H1 (cell line): Measurements from ENCODE around the gene DBNL. TPM values are rescaled to one million over a fixed set of nuclear protein-coding genes. Genes with fewer than 3 reads are reported as not detected.

Source experiments
- CTCF ChIA-PET: fragments of 300-600 bp; sonication (Branson Sonifier 250); formaldehyde crosslinking; loops from one replicate; lab custom pipeline; 2021; ENCODE audit not compliant: partially characterized antibody; lab: Charles Lee
- POLR2A ChIA-PET: fragments of 300-600 bp; sonication (Branson Sonifier 250); formaldehyde crosslinking; loops from one replicate; lab custom pipeline; 2021; ENCODE audit warnings: inconsistent platforms; ENCODE audit not compliant: partially characterized antibody; lab: Charles Lee
- DNase-seq, 2 experiments: peaks; one replicate each; pipeline versions ENCODE4 v3.0.0 to v3.0.0-alpha.2; 2010 to 2022; ENCODE audit warnings: low spot score in 2 of 2, low read depth in 1 of 2, mixed read lengths in 1 of 2
- FAIRE-seq: peaks from 2 replicates; lab custom pipeline; 2011; peaks lifted over from hg19 to GRCh38; lab: Jason Lieb, UNC
- H2AFZ ChIP-seq: 2 replicates; pipeline ENCODE4 v1.8.1; 2012; ENCODE audit warnings: low read length, inconsistent platforms
- H2AK5ac ChIP-seq: 2 replicates; pipeline ENCODE4 v1.6.1; 2013; ENCODE audit warnings: low read depth, low read length
- H2BK120ac ChIP-seq: replicated peaks from 2 replicates; pipeline ENCODE3; 2013; ENCODE audit warnings: low read depth, low read length, inconsistent platforms
- H2BK12ac ChIP-seq: 2 replicates; pipeline ENCODE4 v1.6.1; 2013; ENCODE audit warnings: low read depth, low read length
- H2BK15ac ChIP-seq: 2 replicates; pipeline ENCODE4 v1.6.1; 2013; ENCODE audit warnings: low read length
- H2BK20ac ChIP-seq: 2 replicates; pipeline ENCODE4 v1.6.1; 2013; ENCODE audit warnings: low read length
- H2BK5ac ChIP-seq: 2 replicates; pipeline ENCODE4 v1.6.1; 2013; ENCODE audit warnings: low read depth, low read length
- H3K14ac ChIP-seq: 2 replicates; pipeline ENCODE4 v1.6.1; 2013; ENCODE audit warnings: inconsistent platforms; ENCODE audit not compliant: insufficient read length
- H3K18ac ChIP-seq: 2 replicates; pipeline ENCODE4 v1.6.1; 2013; ENCODE audit warnings: low read length; ENCODE audit errors: extremely low read depth
- H3K23ac ChIP-seq: 2 replicates; pipeline ENCODE4 v1.6.1; 2013; ENCODE audit warnings: inconsistent platforms; ENCODE audit not compliant: insufficient read length
- H3K23me2 ChIP-seq: 2 replicates; pipeline ENCODE4 v1.6.1; 2013; ENCODE audit warnings: low read depth, low read length
- H3K27ac ChIP-seq: 2 replicates; pipeline ENCODE4 v1.6.1; 2011; ENCODE audit warnings: low read depth, low read length, inconsistent platforms
- H3K27me3 ChIP-seq, 4 experiments: replicated peaks in 1 of 4; 1 replicate in 1 of 4; 2 replicates in 3 of 4; pipeline versions ENCODE4 v1.6.1 to v1.8.1; 2011 to 2013; ENCODE audit warnings: low read length in 3 of 4, mild to moderate bottlenecking in 3 of 4, inconsistent platforms in 2 of 4, mixed read lengths in 2 of 4, moderate library complexity in 1 of 4; ENCODE audit not compliant: control insufficient read depth in 3 of 4, insufficient read depth in 3 of 4; ENCODE audit errors: extremely low read depth in 1 of 4
- H3K36me3 ChIP-seq, 4 experiments: 2 replicates each; pipeline versions ENCODE4 v1.6.1 to v1.8.1; 2011 to 2013; ENCODE audit warnings: mild to moderate bottlenecking in 4 of 4, low read length in 3 of 4, moderate library complexity in 2 of 4, control low read depth in 1 of 4, inconsistent platforms in 1 of 4; ENCODE audit not compliant: insufficient read depth in 4 of 4, control insufficient read depth in 2 of 4
- H3K4ac ChIP-seq: replicated peaks from 2 replicates; pipeline ENCODE3; 2013; ENCODE audit warnings: low read length, low read depth, mixed read lengths, inconsistent platforms; ENCODE audit not compliant: insufficient read length
- H3K4me1 ChIP-seq, 4 experiments: replicated peaks in 1 of 4; 1 replicate in 1 of 4; 2 replicates in 3 of 4; pipeline versions ENCODE4 v1.6.1 to v1.8.1; 2011 to 2013; ENCODE audit warnings: low read length in 3 of 4, inconsistent platforms in 2 of 4, mixed read lengths in 1 of 4; ENCODE audit not compliant: insufficient read depth in 4 of 4, control insufficient read depth in 3 of 4
- H3K4me2 ChIP-seq, 2 experiments: 2 replicates each; pipeline versions ENCODE4 v1.6.1 to v1.8.1; 2011 to 2013; ENCODE audit warnings: low read depth in 2 of 2, low read length in 2 of 2, control low read depth in 1 of 2, inconsistent platforms in 1 of 2, mild to moderate bottlenecking in 1 of 2; ENCODE audit not compliant: insufficient read depth in 1 of 2
- H3K4me3 ChIP-seq, 4 experiments: fragments of 200-600, 300-600 bp in 1 of 4; sonication (generic), shearing (Covaris generic), sonication (Bioruptor Twin) in 1 of 4; 2 replicates each; pipeline versions ENCODE4 v1.5.1 to v1.8.1; 2011 to 2016; ENCODE audit warnings: low read length in 4 of 4, low read depth in 3 of 4, control low read depth in 2 of 4, inconsistent platforms in 2 of 4, mild to moderate bottlenecking in 2 of 4, mixed read lengths in 1 of 4, moderate library complexity in 1 of 4; ENCODE audit not compliant: insufficient read depth in 2 of 4; ENCODE audit errors: extremely low read depth in 1 of 4
- H3K56ac ChIP-seq: replicated peaks from 2 replicates; pipeline ENCODE3; 2013; ENCODE audit warnings: low read depth, mild to moderate bottlenecking, mixed read lengths, low read length, inconsistent platforms; ENCODE audit not compliant: insufficient read length
- H3K79me1 ChIP-seq: 2 replicates; pipeline ENCODE4 v1.6.1; 2013; ENCODE audit warnings: low read depth, low read length, control low read depth
- H3K79me2 ChIP-seq, 2 experiments: 2 replicates each; pipeline versions ENCODE4 v1.6.1 to v1.8.1; 2012 to 2013; ENCODE audit warnings: low read length in 2 of 2, mild to moderate bottlenecking in 2 of 2, inconsistent platforms in 1 of 2; ENCODE audit not compliant: insufficient read depth in 2 of 2, control insufficient read depth in 1 of 2
- H3K9ac ChIP-seq, 4 experiments: replicated peaks in 1 of 4; 1 replicate in 1 of 4; 2 replicates in 3 of 4; pipeline versions ENCODE4 v1.6.1 to v1.8.1; 2011 to 2013; ENCODE audit warnings: low read depth in 3 of 4, low read length in 3 of 4, control low read depth in 2 of 4, mild to moderate bottlenecking in 2 of 4, moderate library complexity in 2 of 4, inconsistent platforms in 1 of 4; ENCODE audit errors: extremely low read depth in 1 of 4
- H3K9me3 ChIP-seq, 2 experiments: 2 replicates each; pipeline versions ENCODE4 v1.6.1 to v1.8.1; 2012 to 2013; ENCODE audit warnings: mild to moderate bottlenecking in 2 of 2, moderate library complexity in 2 of 2, control low read depth in 1 of 2, inconsistent platforms in 1 of 2, low read depth in 1 of 2, low read length in 1 of 2, mixed read lengths in 1 of 2; ENCODE audit not compliant: insufficient read depth in 2 of 2
- H4K20me1 ChIP-seq, 2 experiments: replicated peaks in 1 of 2; 2 replicates each; pipeline versions ENCODE3 to v1.8.1; 2011 to 2013; ENCODE audit warnings: inconsistent platforms in 2 of 2, low read length in 2 of 2, mild to moderate bottlenecking in 1 of 2; ENCODE audit not compliant: insufficient read depth in 2 of 2, control insufficient read depth in 1 of 2
- H4K5ac ChIP-seq: 2 replicates; pipeline ENCODE4 v1.6.1; 2013; ENCODE audit warnings: low read length, low read depth, mixed read lengths, inconsistent platforms; ENCODE audit not compliant: insufficient read length
- H4K8ac ChIP-seq: 2 replicates; pipeline ENCODE4 v1.8.0; 2013; ENCODE audit warnings: mild to moderate bottlenecking, moderate library complexity, low read length, inconsistent platforms; ENCODE audit not compliant: insufficient read depth; ENCODE audit errors: extremely low read depth
- H4K91ac ChIP-seq: replicated peaks from 2 replicates; pipeline ENCODE3; 2013; ENCODE audit warnings: low read length, mixed read lengths, inconsistent platforms; ENCODE audit not compliant: insufficient read length
- CHD1 ChIP-seq: IDR thresholded peaks from 2 replicates; pipeline ENCODE4 v1.6.1; 2012; ENCODE audit warnings: low read depth, low read length, improper control_type of control experiment
- GABPA ChIP-seq: IDR thresholded peaks from 2 replicates; pipeline ENCODE4 v1.6.1; 2011; ENCODE audit warnings: mild to moderate bottlenecking, low read length, moderate library complexity, borderline replicate concordance; ENCODE audit not compliant: insufficient read depth
- RAD21 ChIP-seq, 2 experiments: IDR thresholded peaks in 1 of 2; conservative IDR thresholded peaks in 1 of 2; 2 replicates each; pipeline ENCODE4 v1.6.1; 2011; ENCODE audit warnings: low read depth in 2 of 2, low read length in 2 of 2, improper control_type of control experiment in 1 of 2, inconsistent platforms in 1 of 2, mild to moderate bottlenecking in 1 of 2, moderate library complexity in 1 of 2
- WGBS, 2 experiments: shearing (Covaris generic) in 1 of 2; methylation state at CpG; one replicate each; pipeline versions ENCODE4 v1.1.6 to v1.1.7; 2013 to 2015; ENCODE audit warnings: low lambda C conversion rate in 2 of 2, mixed read lengths in 2 of 2, inconsistent platforms in 1 of 2, low coverage in 1 of 2, missing lambda C conversion rate in 1 of 2; ENCODE audit not compliant: insufficient replicate concordance in 2 of 2, insufficient coverage in 1 of 2, insufficient read length in 1 of 2; ENCODE audit errors: extremely low coverage in 1 of 2, missing lambda C conversion rate in 1 of 2; 5-methylcytosine and 5-hydroxymethylcytosine counted together
- polyA plus RNA-seq, 7 experiments: library from polyadenylated mRNA; depleted of rRNA in 3 of 7; stranded (reverse) in 5 of 7; unstranded in 2 of 7; fragments of >200 nt in 5 of 7; fragments of 200-250 nt in 2 of 7; gene quantifications; 1 replicate in 5 of 7; 2 replicates in 1 of 7; 4 replicates in 1 of 7; pipeline versions ENCODE4 v1.2.1 to v1.2.3, GENCODE V29; 2011 to 2013; ENCODE audit warnings: missing spikeins in 2 of 7, mixed read lengths in 2 of 7
- total RNA-seq: library from RNA; stranded (reverse); fragmentation: NEBNext Ultra II Directional; extraction: Animal tissue kit (Norgen Biotek cat#: 25700); gene quantifications from 2 replicates; pipeline ENCODE4 v1.2.1, GENCODE V29; 2021

The DBNL gene
- total and polyA plus RNA-seq, 2 of the 8 experiments (the other 6 are each of a cell fraction or from before 2014, with no cell fraction given): 30.9 to 56.6 TPM

DNA sequence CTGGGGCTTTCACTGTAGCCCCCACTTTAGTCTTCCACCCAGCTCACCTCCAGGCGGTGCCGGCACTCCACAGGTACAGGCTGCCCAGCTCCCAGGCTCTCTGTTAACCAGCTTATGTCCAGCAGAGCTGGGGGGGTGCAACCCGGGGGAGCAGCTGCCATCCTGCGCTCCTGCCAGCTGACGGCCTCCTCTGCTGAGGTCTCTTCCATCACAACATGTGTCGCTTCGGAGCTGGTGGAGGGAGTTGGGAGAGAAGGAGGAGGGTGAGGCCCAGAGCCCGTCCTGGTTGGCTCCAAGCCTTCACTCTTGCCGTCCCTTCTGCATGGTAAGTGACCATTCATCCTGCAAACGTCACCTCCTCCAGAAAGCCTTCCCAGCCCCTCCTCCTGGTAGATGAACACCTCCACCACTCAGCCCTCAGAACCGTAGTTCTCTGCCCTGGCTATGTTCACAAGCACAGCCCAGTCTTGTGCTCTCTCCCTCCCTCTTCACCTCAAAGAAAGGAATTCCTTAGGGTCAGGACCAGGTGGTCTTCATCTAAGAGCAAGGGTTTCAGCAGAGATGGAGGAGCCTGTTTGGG lies 36.3 kb downstream of the DBNL start:
- Histone ChIP-seq H3K27ac (no peak overlapping the region), H2AFZ (no peak overlapping the region), H4K91ac (no peak overlapping the region), H2BK12ac (no peak overlapping the region), H3K4me2 (peak overlapping the region; percentile 24 to 37; a peak in 2 of 4 replicates), H2BK5ac (no peak overlapping the region), H3K4me1 (no peaks in the 10 kb centered on the region; a peak in 1 of 7 replicates), H3K56ac (no peak overlapping the region), H3K9me3 (no peaks in the 10 kb centered on the region), H2BK120ac (no peak overlapping the region), H3K23me2 (peaks cover 4% of the 10 kb centered on the region; the same call in 1 of the 2 replicates)
- CTCF ChIA-PET: interaction anchor here (0.6 to 1.8 kb wide), 10 partner anchors 9 to 1044 kb away, joined by 3 to 10 read pairs (median 4); partner anchors contain the start of gene PGAM2
- no peak for TF ChIP-seq CHD1
- TF ChIP-seq RAD21 (IDR thresholded peaks at IDR 0.05 in 1 of 2, conservative IDR thresholded peaks at IDR 0.05 in 1 of 2; ENCODE audit: low read depth in 2 of 2, low read length in 2 of 2): peak in 1 of 2 experiments; percentile 9; a peak in 1 of 4 replicates
- TF ChIP-seq GABPA: no peak
- TF ChIP-seq, all 59 proteins: peak for 1
- Histone ChIP-seq H2BK20ac (no peak overlapping the region), H3K36me3 (peaks cover 10 to 18% (median 12%) of the 10 kb centered on the region in 4 experiments), H4K5ac (no peak overlapping the region), H4K20me1 (peaks cover 0 to 5% of the 10 kb centered on the region in 2 experiments), H3K79me1 (no peaks in the 10 kb centered on the region), H3K9ac (no peak overlapping the region), H3K4ac (no peak overlapping the region), H2BK15ac (no peak overlapping the region), H3K23ac (no peak overlapping the region), H3K4me3 (peak overlapping the region in 1 of 4 experiments; percentile 90; a peak in 1 of 8 replicates), H2AK5ac (no peak overlapping the region), H4K8ac (no peak overlapping the region; the same call in 1 of the 2 replicates), H3K18ac (no peak overlapping the region), H3K27me3 (no peaks in the 10 kb centered on the region; a peak in 2 of 7 replicates), H3K79me2 (no peaks in the 10 kb centered on the region), H3K14ac (no peak overlapping the region)
- DNase-seq: no peak
- WGBS, 2 experiments: 95% methylated on average over 10 of the region's 11 CpGs; no CpG with 5 or more reads in 1 of the 2 experiments
- no peak for FAIRE-seq
- POLR2A ChIA-PET: interaction anchor here (0.9 to 1.5 kb wide), 5 partner anchors 9 to 43 kb away, joined by 3 to 9 read pairs (median 3); partner anchors contain the start of genes PGAM2 and POLD2
